ENCODE results near the gene YY1AP1.
"Not testable (repeated sequence)": the region's sequence is repeated elsewhere in the genome, so short reads cannot be mapped to it uniquely, and the experiment has no call there.

Gene YY1AP1

GRCh38 chr1:155688324-155689080 is at the start of gene YY1AP1:
Gene YY1AP1 (minus strand): TSS chr1:155688774. CDS start chr1:155680436, 8,338 bp downstream.
- DNase-seq: peak; percentile 90

- no peak for DNase-seq
These were observed 40.7 kb upstream of the YY1AP1 start for GRCh38 chr1:155729031-155729898.

GRCh38 chr1:155725142-155725541 is 36.6 kb upstream of the YY1AP1 start:
- DNase-seq: no peak

GRCh38 chr1:155719703-155720102 is 31.1 kb upstream of the YY1AP1 start:
- DNase-seq: no peak

GRCh38 chr1:155718524-155719115 is 30.0 kb upstream of the YY1AP1 start:
- not testable (repeated sequence) for DNase-seq

GRCh38 chr1:155717041-155717440 is 28.5 kb upstream of the YY1AP1 start:
- DNase-seq: no peak

- no peak for DNase-seq
These were observed 27.2 kb upstream of the YY1AP1 start for GRCh38 chr1:155715777-155716176.

- DNase-seq: not testable (repeated sequence)
These were observed 26.5 kb upstream of the YY1AP1 start for GRCh38 chr1:155715056-155715455.

- DNase-seq: no peak
These were observed 24.5 kb upstream of the YY1AP1 start for GRCh38 chr1:155713075-155713474.

GRCh38 chr1:155712636-155713035 is 24.1 kb upstream of the YY1AP1 start:
- not testable (repeated sequence) for DNase-seq

- DNase-seq: not testable (repeated sequence)
These were observed 22.9 kb upstream of the YY1AP1 start for GRCh38 chr1:155711457-155711856.

- no peak for DNase-seq
These were observed 20.8 kb upstream of the YY1AP1 start for GRCh38 chr1:155709391-155709790.

- no peak for DNase-seq
These were observed 17.6 kb upstream of the YY1AP1 start for GRCh38 chr1:155706139-155706538.

GRCh38 chr1:155704414-155704813 is 15.8 kb upstream of the YY1AP1 start:
- DNase-seq: not testable (repeated sequence)

GRCh38 chr1:155703216-155703615 is 14.6 kb upstream of the YY1AP1 start:
- no peak for DNase-seq

- DNase-seq: not testable (repeated sequence)
These were observed 13.1 kb upstream of the YY1AP1 start for GRCh38 chr1:155701675-155702074.

GRCh38 chr1:155699062-155699461 is 10.5 kb upstream of the YY1AP1 start:
- not testable (repeated sequence) for DNase-seq

GRCh38 chr1:155698382-155699038 is 9.9 kb upstream of the YY1AP1 start:
- DNase-seq: no peak

GRCh38 chr1:155697616-155698015 is 9.0 kb upstream of the YY1AP1 start:
- DNase-seq: not testable (repeated sequence)

GRCh38 chr1:155697046-155697445 is 8.5 kb upstream of the YY1AP1 start:
- no peak for DNase-seq

- no peak for DNase-seq
These were observed 8.0 kb upstream of the YY1AP1 start for GRCh38 chr1:155696524-155696923.

- DNase-seq: no peak
These were observed 7.0 kb upstream of the YY1AP1 start for GRCh38 chr1:155695608-155696007.

- no peak for DNase-seq
These were observed 6.5 kb upstream of the YY1AP1 start for GRCh38 chr1:155695072-155695471.
